ENCODE measurements around the gene ZBED2. TPM values are rescaled to one million over a fixed set of nuclear protein-coding genes. Genes with fewer than 3 reads are reported as not detected.

ZBED2 gene
- total RNA-seq, 1 donor from 2014 or later: not detected

- no peak for TF ChIP-seq CTCF (IDR thresholded peaks at IDR 0.05; ENCODE audit: borderline replicate concordance)
- H3K27me3 ChIP-seq (ENCODE audit: low read depth): no peaks in the 10 kb centered on the region
- H3K4me3 ChIP-seq: no peak overlapping the region
- no peaks in the 10 kb centered on the region for H3K36me3 ChIP-seq
- no peak overlapping the region for H3K27ac ChIP-seq (replicated peaks)
- intact Hi-C loops (cut with micrococcal nuclease): no loop called here
- no peaks in the 10 kb centered on the region for H3K9me3 ChIP-seq (replicated peaks)
- DNase-seq: no peak
- H3K4me1 ChIP-seq: no peaks in the 10 kb centered on the region
Measured at GRCh38 chr3:111610189-111610588, 15.0 kb upstream of the ZBED2 start.

- intact Hi-C loops (cut with micrococcal nuclease): no loop called here
- TF ChIP-seq CTCF (IDR thresholded peaks at IDR 0.05; ENCODE audit: borderline replicate concordance): no peak
- H3K36me3 ChIP-seq: no peaks in the 10 kb centered on the region
- H3K4me1 ChIP-seq: no peaks in the 10 kb centered on the region
- no peaks in the 10 kb centered on the region for H3K9me3 ChIP-seq (replicated peaks)
- no peak overlapping the region for H3K4me3 ChIP-seq
- no peak for DNase-seq
- no peaks in the 10 kb centered on the region for H3K27me3 ChIP-seq (ENCODE audit: low read depth)
- H3K27ac ChIP-seq (replicated peaks): no peak overlapping the region
Measured at GRCh38 chr3:111609700-111610099, 14.6 kb upstream of the ZBED2 start.

DNA sequence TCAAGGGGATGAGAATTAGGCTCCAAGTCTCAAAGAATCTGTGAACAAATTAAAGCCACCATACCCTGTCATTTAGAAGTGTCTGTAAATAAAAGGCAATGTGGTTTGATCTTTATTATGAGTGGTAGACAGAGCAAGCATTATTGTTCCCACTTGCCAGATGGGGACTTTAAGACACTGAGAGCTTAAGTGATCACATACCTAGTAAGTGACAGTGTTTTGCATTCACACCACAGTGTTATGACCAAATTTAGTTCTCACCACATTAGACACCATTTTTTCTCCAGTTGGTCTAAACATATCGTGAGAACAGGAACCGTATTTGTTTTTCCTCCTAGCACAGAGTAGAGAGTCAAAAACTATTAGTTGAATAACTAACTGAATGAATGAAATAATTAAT lies 13.2 kb upstream of the ZBED2 start:
- Histone ChIP-seq H3K27me3 (ENCODE audit: low read depth) (peaks cover 1% of the 10 kb centered on the region), H3K36me3 (no peaks in the 10 kb centered on the region), H3K27ac (replicated peaks) (no peak overlapping the region), H3K4me1 (no peaks in the 10 kb centered on the region), H3K4me3 (no peak overlapping the region), H3K9me3 (replicated peaks) (no peaks in the 10 kb centered on the region)
- DNase-seq: no peak
- intact Hi-C loops (cut with micrococcal nuclease): no loop called here
- TF ChIP-seq CTCF (IDR thresholded peaks at IDR 0.05; ENCODE audit: borderline replicate concordance): no peak

- no peaks in the 10 kb centered on the region for H3K4me1 ChIP-seq
- no peak for DNase-seq
- no peak overlapping the region for H3K4me3 ChIP-seq
- TF ChIP-seq CTCF (IDR thresholded peaks at IDR 0.05; ENCODE audit: borderline replicate concordance): no peak
- H3K9me3 ChIP-seq (replicated peaks): no peaks in the 10 kb centered on the region
- intact Hi-C loops (cut with micrococcal nuclease): no loop called here
- H3K36me3 ChIP-seq: no peaks in the 10 kb centered on the region
- no peak overlapping the region for H3K27ac ChIP-seq (replicated peaks)
- peaks cover 11% of the 10 kb centered on the region for H3K27me3 ChIP-seq (ENCODE audit: low read depth)
Measured at GRCh38 chr3:111607240-111607920, 12.2 kb upstream of the ZBED2 start.

DNA sequence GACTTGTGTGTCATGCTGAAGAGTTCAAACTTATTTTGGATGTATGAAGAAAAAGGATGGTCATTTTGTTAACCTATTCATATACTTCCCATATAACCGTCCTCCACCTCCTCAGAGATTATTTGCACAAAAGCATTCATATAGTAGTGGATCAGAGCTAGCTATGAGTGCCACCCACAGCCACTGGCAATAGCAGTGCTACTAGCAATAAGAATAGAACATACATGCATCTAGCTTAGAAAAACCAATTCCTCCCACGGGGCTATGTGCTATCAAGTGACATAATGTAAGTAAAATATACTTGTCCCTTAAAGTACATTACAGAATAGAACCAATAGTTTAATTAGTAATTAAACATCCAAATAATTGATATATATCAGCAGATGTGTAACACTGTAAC lies 10.3 kb upstream of the ZBED2 start:
- no peaks in the 10 kb centered on the region for H3K9me3 ChIP-seq (replicated peaks)
- TF ChIP-seq CTCF (IDR thresholded peaks at IDR 0.05; ENCODE audit: borderline replicate concordance): no peak
- DNase-seq: no peak
- H3K4me1 ChIP-seq: no peaks in the 10 kb centered on the region
- no peaks in the 10 kb centered on the region for H3K36me3 ChIP-seq
- H3K27me3 ChIP-seq (ENCODE audit: low read depth): peaks cover 23% of the 10 kb centered on the region
- H3K27ac ChIP-seq (replicated peaks): no peak overlapping the region
- H3K4me3 ChIP-seq: no peak overlapping the region
- intact Hi-C loops (cut with micrococcal nuclease): no loop called here
